Calu3 (cell line): ENCODE data around the gene KIRREL3. TPM values are rescaled to one million over a fixed set of nuclear protein-coding genes. Genes with fewer than 3 reads are reported as not detected.

Source experiments
- BruUV-seq: library from RNA; stranded (reverse); fragments of 400-500 nt; replicated peaks from 2 replicates; lab custom pipeline; 2021; lab: Mats Ljungman, UMichigan
- CTCF ChIA-PET: fragments of 300-600 bp; sonication (Branson Sonifier 250); formaldehyde crosslinking; loops from one replicate; lab custom pipeline; 2022; ENCODE audit warnings: antibody characterized with exemption; lab: Charles Lee
- DNase-seq: peaks from one replicate; pipeline ENCODE4 v3.0.0; 2022
- H3K27ac Mint-ChIP-seq: one replicate; pipeline ENCODE4 v1.8.0; 2022; ENCODE audit warnings: mixed read lengths; ENCODE audit not compliant: unreplicated experiment
- H3K27me3 Mint-ChIP-seq: one replicate; pipeline ENCODE4 v1.8.0; 2022; ENCODE audit warnings: mixed read lengths; ENCODE audit not compliant: unreplicated experiment
- H3K36me3 Mint-ChIP-seq: one replicate; pipeline ENCODE4 v1.8.0; 2022; ENCODE audit warnings: mild to moderate bottlenecking, moderate library complexity, mixed read lengths; ENCODE audit not compliant: insufficient read depth, unreplicated experiment
- H3K4me1 Mint-ChIP-seq: one replicate; pipeline ENCODE4 v1.8.0; 2022; ENCODE audit warnings: mild to moderate bottlenecking, low read depth, mixed read lengths; ENCODE audit not compliant: unreplicated experiment
- H3K4me3 Mint-ChIP-seq: one replicate; pipeline ENCODE4 v1.8.0; 2022; ENCODE audit warnings: mild to moderate bottlenecking, low read depth, moderate library complexity, mixed read lengths; ENCODE audit not compliant: unreplicated experiment
- H3K9me3 Mint-ChIP-seq: one replicate; pipeline ENCODE4 v1.8.0; 2022; ENCODE audit warnings: low read depth, mixed read lengths; ENCODE audit not compliant: unreplicated experiment
- intact Hi-C: fragments of 100-400 bp; cut with micrococcal nuclease; formaldehyde crosslinking; loops from one replicate; pipeline ENCODE4 v1.10.0; 2022; ENCODE audit not compliant: unreplicated experiment
- total RNA-seq: library from RNA; stranded (reverse); gene quantifications from 2 replicates; pipeline ENCODE4 v1.2.3, GENCODE V29; 2022
- TF ChIP-seq, protein P1 (sequence below): fragments of 200-600 bp; IDR thresholded peaks from one replicate; pipeline ENCODE4 v1.8.0; 2022; ENCODE audit warnings: antibody characterized with exemption; ENCODE audit not compliant: unreplicated experiment

KIRREL3 gene
- total RNA-seq, 1 experiment from 2014 or later: 0.26 TPM

DNA sequence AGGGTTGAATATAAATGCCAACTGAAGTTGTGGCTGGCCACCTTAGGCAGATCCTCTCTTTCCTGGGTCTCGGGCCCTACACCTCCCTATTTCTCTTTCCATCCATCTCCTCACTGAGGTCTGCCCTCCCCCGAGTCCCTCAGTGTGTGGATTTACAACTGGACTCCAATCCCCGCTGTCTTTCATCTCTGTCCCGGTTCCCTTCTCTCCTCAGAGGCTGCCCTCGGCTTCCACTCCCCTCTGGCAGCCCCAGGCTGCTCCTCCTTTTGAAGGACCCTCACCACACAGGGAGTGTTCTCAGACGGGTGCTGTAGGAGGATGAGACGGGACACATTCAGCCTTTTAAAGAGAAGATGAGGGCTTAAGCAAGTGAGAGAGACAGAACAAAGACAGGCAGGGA lies 478.0 kb downstream of the KIRREL3 start:
- Mint-ChIP-seq H3K27me3 (peaks cover 77% of the 10 kb centered on the region), H3K27ac (no peak overlapping the region), H3K4me3 (no peak overlapping the region), H3K36me3 (no peaks in the 10 kb centered on the region), H3K9me3 (no peaks in the 10 kb centered on the region), H3K4me1 (peaks cover 8% of the 10 kb centered on the region)
- CTCF ChIA-PET: no interaction called here
- TF ChIP-seq, protein P1, sequence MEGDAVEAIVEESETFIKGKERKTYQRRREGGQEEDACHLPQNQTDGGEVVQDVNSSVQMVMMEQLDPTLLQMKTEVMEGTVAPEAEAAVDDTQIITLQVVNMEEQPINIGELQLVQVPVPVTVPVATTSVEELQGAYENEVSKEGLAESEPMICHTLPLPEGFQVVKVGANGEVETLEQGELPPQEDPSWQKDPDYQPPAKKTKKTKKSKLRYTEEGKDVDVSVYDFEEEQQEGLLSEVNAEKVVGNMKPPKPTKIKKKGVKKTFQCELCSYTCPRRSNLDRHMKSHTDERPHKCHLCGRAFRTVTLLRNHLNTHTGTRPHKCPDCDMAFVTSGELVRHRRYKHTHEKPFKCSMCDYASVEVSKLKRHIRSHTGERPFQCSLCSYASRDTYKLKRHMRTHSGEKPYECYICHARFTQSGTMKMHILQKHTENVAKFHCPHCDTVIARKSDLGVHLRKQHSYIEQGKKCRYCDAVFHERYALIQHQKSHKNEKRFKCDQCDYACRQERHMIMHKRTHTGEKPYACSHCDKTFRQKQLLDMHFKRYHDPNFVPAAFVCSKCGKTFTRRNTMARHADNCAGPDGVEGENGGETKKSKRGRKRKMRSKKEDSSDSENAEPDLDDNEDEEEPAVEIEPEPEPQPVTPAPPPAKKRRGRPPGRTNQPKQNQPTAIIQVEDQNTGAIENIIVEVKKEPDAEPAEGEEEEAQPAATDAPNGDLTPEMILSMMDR: no peak
- BruUV-seq: no TSS peak
- intact Hi-C loops: no loop called here
- DNase-seq: no peak

DNA sequence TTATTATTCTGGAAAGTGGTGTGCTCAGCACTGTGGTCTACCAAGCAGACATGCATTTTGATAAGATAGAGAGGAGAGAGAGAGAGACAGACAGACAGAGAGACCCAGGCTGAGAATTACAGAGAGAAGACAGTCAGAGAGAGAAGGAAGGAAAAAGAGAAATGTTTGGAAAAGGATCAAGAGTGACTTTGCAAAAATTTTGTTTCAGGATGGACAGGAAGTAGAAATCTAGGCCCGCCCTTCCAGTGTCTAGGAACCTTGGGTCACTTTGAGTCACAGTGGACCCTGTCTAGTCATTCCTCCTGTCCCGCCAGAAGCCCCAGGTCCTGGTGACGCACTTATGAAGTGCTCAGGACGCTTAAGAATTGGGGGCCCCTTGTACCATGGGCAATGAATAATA lies 478.4 kb downstream of the KIRREL3 start:
- DNase-seq: no peak
- peaks cover 77% of the 10 kb centered on the region for H3K27me3 Mint-ChIP-seq
- no peaks in the 10 kb centered on the region for H3K36me3 Mint-ChIP-seq
- no TSS peak for BruUV-seq
- no peaks in the 10 kb centered on the region for H3K9me3 Mint-ChIP-seq
- H3K4me1 Mint-ChIP-seq: peaks cover 8% of the 10 kb centered on the region
- intact Hi-C loops: no loop called here
- no peak overlapping the region for H3K27ac Mint-ChIP-seq
- H3K4me3 Mint-ChIP-seq: no peak overlapping the region
- CTCF ChIA-PET: no interaction called here
- TF ChIP-seq, protein P1: no peak

DNA sequence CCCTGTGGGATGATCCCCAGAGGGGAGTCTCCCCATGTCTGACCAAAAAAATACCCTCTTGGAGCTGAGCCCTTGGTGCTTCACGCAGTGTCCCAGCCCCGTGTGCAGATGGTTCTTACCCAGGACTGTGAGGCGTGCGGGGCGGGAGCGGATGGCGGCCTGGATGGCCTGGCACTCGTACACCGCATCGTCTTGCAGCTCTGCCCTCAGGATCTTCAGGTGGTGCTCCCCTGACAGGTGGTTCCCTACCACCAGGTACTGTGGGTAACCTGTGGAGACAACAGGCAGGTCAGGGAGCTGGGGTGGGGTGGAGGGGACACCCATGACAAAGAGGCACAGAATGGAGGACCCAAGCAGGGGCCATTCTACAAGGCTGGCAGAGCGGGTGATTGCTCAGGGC lies 479.4 kb downstream of the KIRREL3 start:
- TF ChIP-seq, protein P1: no peak
- DNase-seq: no peak
- BruUV-seq: no TSS peak
- Mint-ChIP-seq H3K27me3 (peaks cover 85% of the 10 kb centered on the region), H3K4me1 (peaks cover 8% of the 10 kb centered on the region), H3K4me3 (no peak overlapping the region), H3K36me3 (no peaks in the 10 kb centered on the region), H3K9me3 (no peaks in the 10 kb centered on the region), H3K27ac (no peak overlapping the region)
- intact Hi-C loops: no loop called here
- CTCF ChIA-PET: no interaction called here

DNA sequence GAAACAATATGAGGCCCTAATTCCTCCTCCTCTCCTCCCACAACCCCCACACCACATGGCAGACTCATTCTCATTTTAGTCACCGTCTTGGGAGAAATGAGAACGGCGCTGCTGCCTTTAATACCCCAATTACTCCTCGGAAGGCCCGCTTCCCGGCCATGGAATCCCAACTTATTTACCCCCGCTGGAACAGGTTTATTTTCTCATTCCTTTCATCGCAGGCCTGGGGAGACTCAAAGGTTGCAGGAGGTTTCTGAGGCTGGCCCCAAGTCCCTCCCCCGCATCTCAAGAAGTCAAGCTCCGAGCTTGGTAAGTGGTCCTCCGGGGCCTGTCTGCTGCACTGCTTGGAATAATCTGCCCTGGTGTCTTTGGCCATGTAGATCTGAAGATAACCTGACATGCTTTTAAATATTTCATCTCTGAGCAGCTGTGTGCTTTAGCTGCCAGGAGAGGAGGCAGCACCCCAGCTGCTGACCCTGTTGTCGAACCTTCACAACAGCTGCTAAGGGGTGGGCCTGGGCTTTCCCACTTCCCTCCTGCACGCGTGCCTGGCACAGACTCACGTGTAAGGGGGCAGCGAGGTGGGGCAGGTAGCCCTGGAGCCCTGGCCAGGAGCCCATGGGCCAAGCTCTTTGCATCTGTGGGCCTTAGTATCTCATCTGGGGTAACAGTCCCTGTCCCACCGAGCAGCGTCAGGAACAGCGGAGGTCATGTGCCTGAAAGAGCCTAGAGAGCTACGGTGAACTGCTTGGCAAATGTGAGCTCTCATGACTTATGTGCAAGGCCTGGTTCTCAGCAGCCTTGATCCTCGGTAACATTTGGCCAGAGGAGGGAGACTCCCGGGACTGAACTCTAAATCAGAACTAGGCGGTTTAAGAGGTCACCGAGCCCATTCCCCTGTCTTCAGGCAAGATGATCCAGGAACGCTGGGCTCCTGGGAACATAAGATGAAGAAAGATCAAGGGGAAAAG lies 480.5 kb downstream of the KIRREL3 start:
- no peaks in the 10 kb centered on the region for H3K9me3 Mint-ChIP-seq
- H3K36me3 Mint-ChIP-seq: no peaks in the 10 kb centered on the region
- peaks cover 96% of the 10 kb centered on the region for H3K27me3 Mint-ChIP-seq
- H3K27ac Mint-ChIP-seq: no peak overlapping the region
- H3K4me1 Mint-ChIP-seq: peaks cover 8% of the 10 kb centered on the region
- no peak for DNase-seq
- no peak overlapping the region for H3K4me3 Mint-ChIP-seq
- intact Hi-C loops: no loop called here
- CTCF ChIA-PET: no interaction called here
- TF ChIP-seq, protein P1: no peak
- no TSS peak for BruUV-seq
